Common myeloid progenitor, CD34-positive (primary cell): Measurements from ENCODE around the gene GTF2H4.

ENCODE experiments used
- CTCF ChIA-PET: fragments of 350-600 bp; sonication (Branson Sonifier 250); formaldehyde crosslinking; loops from one replicate; lab custom pipeline; 2021; ENCODE audit warnings: antibody characterized with exemption; lab: Charles Lee
- POLR2A ChIA-PET: fragments of 350-600 bp; sonication (Branson Sonifier 250); formaldehyde crosslinking; loops from one replicate; lab custom pipeline; 2021; ENCODE audit warnings: antibody characterized with exemption; lab: Charles Lee
- DNase-seq, 3 donors: peaks; one replicate each; pipeline versions ENCODE4 v3.0.0 to v3.0.0-alpha.2; 2013
- H3K27ac ChIP-seq, 2 experiments: 1 replicate in 1 of 2; 2 replicates in 1 of 2; pipeline ENCODE4 v1.7.0; 2013; ENCODE audit warnings: inconsistent platforms in 2 of 2, low read length in 2 of 2, mild to moderate bottlenecking in 2 of 2, low read depth in 1 of 2, moderate library complexity in 1 of 2; ENCODE audit not compliant: severe bottlenecking in 2 of 2, insufficient read depth in 1 of 2, poor library complexity in 1 of 2
- H3K27me3 ChIP-seq, 5 experiments: replicated peaks in 2 of 5; 1 replicate in 3 of 5; 2 replicates in 2 of 5; pipeline versions ENCODE4 v1.6.1 to v1.7.0; 2013; ENCODE audit warnings: low read length in 4 of 5, mild to moderate bottlenecking in 2 of 5, moderate library complexity in 2 of 5, inconsistent platforms in 1 of 5; ENCODE audit not compliant: insufficient read depth in 5 of 5, control insufficient read depth in 4 of 5
- H3K36me3 ChIP-seq, 4 experiments: 1 replicate in 2 of 4; 2 replicates in 2 of 4; pipeline versions ENCODE4 v1.6.1 to v1.7.0; 2013; ENCODE audit warnings: low read length in 3 of 4, control low read depth in 1 of 4, mild to moderate bottlenecking in 1 of 4; ENCODE audit not compliant: control insufficient read depth in 4 of 4, insufficient read depth in 4 of 4
- H3K4me1 ChIP-seq, 4 experiments: 1 replicate in 3 of 4; 2 replicates in 1 of 4; pipeline versions ENCODE4 v1.6.1 to v1.7.1; 2013; ENCODE audit warnings: low read length in 3 of 4, mild to moderate bottlenecking in 3 of 4, control low read depth in 1 of 4, inconsistent platforms in 1 of 4, moderate library complexity in 1 of 4; ENCODE audit not compliant: control insufficient read depth in 4 of 4, insufficient read depth in 4 of 4; ENCODE audit errors: control extremely low read depth in 1 of 4
- H3K4me3 ChIP-seq, 7 experiments: 1 replicate in 4 of 7; 2 replicates in 3 of 7; pipeline versions ENCODE4 v1.5.1 to v1.7.0; 2013; ENCODE audit warnings: mild to moderate bottlenecking in 7 of 7, low read length in 6 of 7, moderate library complexity in 6 of 7, inconsistent platforms in 2 of 7, low read depth in 2 of 7, control low read depth in 1 of 7; ENCODE audit not compliant: insufficient read depth in 4 of 7, control insufficient read depth in 1 of 7; ENCODE audit errors: extremely low read depth in 1 of 7
- H3K9me3 ChIP-seq, 5 experiments: 1 replicate in 4 of 5; 2 replicates in 1 of 5; pipeline versions ENCODE4 v1.6.1 to v1.7.1; 2013; ENCODE audit warnings: low read length in 4 of 5, mild to moderate bottlenecking in 2 of 5, inconsistent platforms in 1 of 5, low read depth in 1 of 5, moderate library complexity in 1 of 5; ENCODE audit not compliant: control insufficient read depth in 4 of 5, insufficient read depth in 2 of 5; ENCODE audit errors: control extremely low read depth in 1 of 5
- WGBS: methylation state at CpG from one replicate; pipeline ENCODE4 v1.1.5; 2013; ENCODE audit not compliant: insufficient coverage; 5-methylcytosine and 5-hydroxymethylcytosine counted together

GTF2H4 gene

DNA sequence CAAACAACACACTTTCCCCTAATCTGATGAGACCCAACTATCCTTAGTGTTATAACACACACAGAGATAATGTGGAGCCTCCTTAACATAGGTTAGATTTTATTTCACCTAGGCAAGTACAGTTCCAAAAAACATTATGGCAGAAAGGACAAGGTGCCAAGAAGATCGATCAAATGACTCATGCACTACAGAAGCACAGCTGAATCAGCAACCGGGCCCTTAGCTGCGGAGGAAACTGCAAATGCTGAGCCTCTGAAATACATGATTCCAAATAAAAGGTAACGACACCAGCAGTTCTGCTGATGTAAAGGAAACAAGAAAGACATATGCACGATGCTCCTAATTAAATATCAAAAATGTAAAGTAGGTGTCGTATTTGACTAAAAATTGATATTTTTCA is 55.6 kb downstream of the GTF2H4 start:
- H3K9me3 ChIP-seq, result no peaks in the 10 kb centered on the region
- H3K4me3 ChIP-seq, result no peak overlapping the region
- no peak overlapping the region for H3K27ac ChIP-seq
- no peaks in the 10 kb centered on the region for H3K4me1 ChIP-seq
- ChIA-PET POLR2A (no interaction called here), CTCF (no interaction called here)
- no peak for DNase-seq
- H3K27me3 ChIP-seq, result peaks cover 0 to 20% (median 14%) of the 10 kb centered on the region in 5 experiments
- WGBS, result 100% methylated on average over 5 of the region's 6 CpGs
- H3K36me3 ChIP-seq, result no peaks in the 10 kb centered on the region
